ENCODE data around the gene UHRF2.

The UHRF2 gene

DNA sequence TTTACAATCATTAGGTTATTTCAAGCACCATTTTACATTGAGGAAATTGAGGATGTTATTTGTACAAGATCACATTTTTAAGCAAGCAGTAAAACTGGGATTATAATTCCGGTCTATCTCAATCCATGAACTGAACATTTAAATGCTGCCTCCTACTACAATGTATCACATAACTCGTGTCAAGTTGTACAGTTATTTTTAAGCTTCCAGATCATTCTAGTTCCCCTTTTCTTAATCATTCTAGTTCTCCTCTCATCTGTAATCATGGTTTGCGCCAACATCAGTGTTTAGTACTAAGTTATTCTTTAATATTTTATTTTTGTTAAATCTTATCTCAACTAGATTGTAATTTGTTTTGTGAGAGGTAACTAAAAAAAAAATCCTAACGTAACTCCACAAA is 2.4 kb upstream of the UHRF2 start:
- H2AFZ ChIP-seq (ENCODE audit: low read depth, low read length) = no peak overlapping the region
- H3K36me3 ChIP-seq (ENCODE audit: insufficient read depth, low read length) = peaks cover under 1% of the 10 kb centered on the region
- no peaks in the 10 kb centered on the region for H3K9me3 ChIP-seq (ENCODE audit: low read length)
- H3K27me3 ChIP-seq (ENCODE audit: insufficient read depth, low read length) = no peaks in the 10 kb centered on the region
- no peak overlapping the region for H3K4me3 ChIP-seq (ENCODE audit: low read length)
- H3K4me1 ChIP-seq (ENCODE audit: insufficient read depth, low read length) = peaks cover 12% of the 10 kb centered on the region

DNA sequence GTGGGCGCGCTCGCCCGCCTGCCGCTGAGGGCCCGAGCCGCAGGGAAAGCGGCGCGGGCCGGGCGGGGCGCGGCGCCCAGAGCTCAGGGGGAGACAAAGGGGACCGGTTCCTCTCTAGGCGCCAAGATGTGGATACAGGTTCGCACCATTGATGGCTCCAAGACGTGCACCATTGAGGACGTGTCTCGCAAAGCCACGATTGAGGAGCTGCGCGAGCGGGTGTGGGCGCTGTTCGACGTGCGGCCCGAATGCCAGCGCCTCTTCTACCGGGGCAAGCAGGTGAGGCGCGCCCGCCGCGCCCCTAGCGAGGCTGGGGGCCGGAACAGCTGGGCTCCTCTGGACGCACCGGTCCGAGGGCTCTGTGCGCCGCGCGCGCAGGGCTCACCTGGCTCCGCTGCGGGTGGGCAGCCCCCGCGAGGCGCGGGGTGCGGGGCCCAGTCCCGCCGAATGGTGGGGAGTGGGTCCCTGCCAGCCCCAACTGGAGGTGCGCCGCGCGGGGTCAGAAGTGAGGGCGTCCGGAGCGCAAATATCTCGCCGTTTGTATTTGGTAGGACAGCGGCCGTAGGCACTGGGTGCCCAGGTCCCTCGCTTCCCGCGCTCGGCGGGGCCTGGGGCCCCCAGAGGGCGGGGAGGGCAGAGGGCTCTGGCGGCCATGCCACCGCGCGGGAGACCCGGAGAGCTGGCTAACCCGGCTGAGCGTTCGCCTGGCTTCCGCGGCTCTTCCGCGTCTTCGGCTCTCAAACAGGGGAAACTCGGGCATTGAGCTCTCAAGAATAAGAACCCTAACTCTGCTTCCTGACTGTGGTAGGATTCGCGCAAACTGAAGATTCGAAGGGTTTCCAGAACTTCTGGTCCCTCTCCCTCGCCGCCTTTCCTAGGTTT is 607 bp downstream of the UHRF2 start:
- H3K9me3 ChIP-seq (ENCODE audit: low read length) = peaks cover 1% of the 10 kb centered on the region
- H3K27me3 ChIP-seq (ENCODE audit: insufficient read depth, low read length) = no peaks in the 10 kb centered on the region
- H3K4me1 ChIP-seq (ENCODE audit: insufficient read depth, low read length) = peaks cover 12% of the 10 kb centered on the region
- H2AFZ ChIP-seq (ENCODE audit: low read depth, low read length) = peak overlapping the region; percentile 98
- peaks cover 14% of the 10 kb centered on the region for H3K36me3 ChIP-seq (ENCODE audit: insufficient read depth, low read length)
- peak overlapping the region; percentile 88 for H3K4me3 ChIP-seq (ENCODE audit: low read length)

GRCh38 chr9:6414247-6414641 is 1.2 kb downstream of the UHRF2 start:
- H3K4me1 ChIP-seq (ENCODE audit: insufficient read depth, low read length) = peaks cover 12% of the 10 kb centered on the region
- H3K9me3 ChIP-seq (ENCODE audit: low read length) = peaks cover 1% of the 10 kb centered on the region
- H3K27me3 ChIP-seq (ENCODE audit: insufficient read depth, low read length) = no peaks in the 10 kb centered on the region
- H3K36me3 ChIP-seq (ENCODE audit: insufficient read depth, low read length) = peaks cover 14% of the 10 kb centered on the region
- H2AFZ ChIP-seq (ENCODE audit: low read depth, low read length) = peak overlapping the region; percentile 98
- H3K4me3 ChIP-seq (ENCODE audit: low read length) = peak overlapping the region; percentile 88

GRCh38 chr9:6415266-6415665 is 2.3 kb downstream of the UHRF2 start:
- Histone ChIP-seq H3K9me3 (ENCODE audit: low read length) (peaks cover 1% of the 10 kb centered on the region), H3K4me3 (ENCODE audit: low read length) (peak overlapping the region; percentile 88), H3K4me1 (ENCODE audit: insufficient read depth, low read length) (peaks cover 12% of the 10 kb centered on the region), H3K27me3 (ENCODE audit: insufficient read depth, low read length) (no peaks in the 10 kb centered on the region), H3K36me3 (ENCODE audit: insufficient read depth, low read length) (peaks cover 14% of the 10 kb centered on the region), H2AFZ (ENCODE audit: low read depth, low read length) (no peak overlapping the region)

DNA sequence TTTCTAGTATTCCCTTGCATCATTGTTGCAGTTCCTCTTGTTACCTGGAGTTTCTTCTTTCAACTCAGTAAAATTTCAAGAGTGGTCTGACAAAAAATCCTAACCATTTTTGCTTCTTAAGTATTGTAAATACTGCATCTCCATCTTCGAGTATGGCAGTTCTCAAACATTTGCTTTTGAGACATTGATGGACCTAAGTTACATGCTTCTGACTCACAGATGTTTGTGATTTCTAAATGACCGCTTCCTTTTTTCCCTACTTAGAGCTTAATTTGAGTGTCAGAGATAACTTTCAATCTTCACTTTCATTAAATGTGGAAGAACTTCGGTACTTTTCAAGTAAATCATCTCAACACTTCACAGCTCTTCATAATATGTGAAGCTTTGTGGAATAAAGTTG is 4.2 kb downstream of the UHRF2 start:
- Histone ChIP-seq H3K36me3 (ENCODE audit: insufficient read depth, low read length) (peaks cover 26% of the 10 kb centered on the region), H2AFZ (ENCODE audit: low read depth, low read length) (no peak overlapping the region), H3K4me1 (ENCODE audit: insufficient read depth, low read length) (peaks cover 12% of the 10 kb centered on the region), H3K9me3 (ENCODE audit: low read length) (peaks cover 1% of the 10 kb centered on the region), H3K4me3 (ENCODE audit: low read length) (no peak overlapping the region), H3K27me3 (ENCODE audit: insufficient read depth, low read length) (no peaks in the 10 kb centered on the region)

DNA sequence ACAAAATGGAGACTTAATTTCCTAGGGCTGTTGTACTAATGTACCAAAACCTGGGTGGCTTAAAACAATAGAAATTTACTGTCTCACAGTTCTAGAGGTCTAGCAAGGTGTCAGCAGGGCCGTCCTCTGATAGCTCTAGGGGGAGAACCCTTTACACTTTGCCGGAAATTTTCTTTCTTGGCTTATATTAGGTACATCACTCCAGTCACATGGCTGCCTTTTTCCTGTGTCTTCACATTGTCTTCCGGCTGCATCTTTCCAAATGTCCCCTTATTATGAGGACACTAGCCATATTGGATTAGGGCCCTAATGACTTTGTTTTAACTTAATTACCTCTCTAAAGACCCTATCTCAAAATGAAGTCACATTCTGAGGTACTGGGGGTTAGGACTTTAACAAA is 5.8 kb downstream of the UHRF2 start:
- Histone ChIP-seq H3K4me1 (ENCODE audit: insufficient read depth, low read length) (peaks cover 12% of the 10 kb centered on the region), H3K4me3 (ENCODE audit: low read length) (no peak overlapping the region), H3K27me3 (ENCODE audit: insufficient read depth, low read length) (no peaks in the 10 kb centered on the region), H2AFZ (ENCODE audit: low read depth, low read length) (no peak overlapping the region), H3K9me3 (ENCODE audit: low read length) (peaks cover 4% of the 10 kb centered on the region), H3K36me3 (ENCODE audit: insufficient read depth, low read length) (peaks cover 27% of the 10 kb centered on the region)

DNA sequence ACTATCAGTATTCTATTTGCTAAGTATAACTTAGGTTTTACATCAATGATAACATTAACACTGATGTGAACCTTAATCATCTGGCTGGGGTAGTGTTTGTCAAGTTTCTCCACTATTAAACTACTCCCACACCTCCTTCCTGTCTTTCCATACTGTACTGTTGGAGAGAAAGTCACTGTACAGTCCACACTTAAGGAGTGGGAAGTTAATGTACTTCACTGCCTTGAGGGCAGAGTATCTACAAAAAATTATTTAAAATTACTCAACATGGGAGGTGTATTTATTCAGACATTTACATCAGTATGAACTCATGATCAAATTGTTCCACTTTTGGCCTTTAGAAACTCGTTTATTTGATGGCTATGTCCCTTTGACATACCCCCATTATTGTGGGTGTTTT is 11.9 kb downstream of the UHRF2 start:
- Histone ChIP-seq H3K36me3 (ENCODE audit: insufficient read depth, low read length) (peaks cover 42% of the 10 kb centered on the region), H3K27me3 (ENCODE audit: insufficient read depth, low read length) (no peaks in the 10 kb centered on the region), H3K9me3 (ENCODE audit: low read length) (peaks cover 2% of the 10 kb centered on the region)

DNA sequence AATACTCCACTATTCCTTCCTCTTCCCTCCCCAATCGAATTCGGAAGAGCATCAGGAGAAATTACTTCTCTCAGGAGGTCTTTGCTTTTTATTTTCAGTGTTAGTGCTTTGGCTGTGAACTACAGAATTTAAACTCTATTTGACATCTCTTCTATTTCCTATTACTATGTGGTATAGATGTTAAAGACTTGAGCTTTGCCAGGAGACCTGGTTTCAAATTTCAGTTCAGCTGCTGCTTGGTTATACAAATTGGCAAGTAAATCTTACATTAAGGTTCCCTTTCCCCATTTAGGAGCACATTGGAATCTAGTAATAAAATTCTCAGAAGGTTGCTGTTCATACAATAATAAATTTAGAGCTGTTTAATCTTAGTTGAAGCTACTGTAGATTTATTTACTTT is 13.1 kb downstream of the UHRF2 start:
- H3K27me3 ChIP-seq (ENCODE audit: insufficient read depth, low read length) = no peaks in the 10 kb centered on the region
- no peaks in the 10 kb centered on the region for H3K4me1 ChIP-seq (ENCODE audit: insufficient read depth, low read length)
- H2AFZ ChIP-seq (ENCODE audit: low read depth, low read length) = no peak overlapping the region
- H3K4me3 ChIP-seq (ENCODE audit: low read length) = no peak overlapping the region
- H3K9me3 ChIP-seq (ENCODE audit: low read length) = peaks cover 2% of the 10 kb centered on the region
- H3K36me3 ChIP-seq (ENCODE audit: insufficient read depth, low read length) = peaks cover 37% of the 10 kb centered on the region

More for the DNA sequence above, 11.9 kb downstream of the UHRF2 start:
- H3K4me1 ChIP-seq (ENCODE audit: insufficient read depth, low read length) = no peaks in the 10 kb centered on the region
- H2AFZ ChIP-seq (ENCODE audit: low read depth, low read length) = no peak overlapping the region
- no peak overlapping the region for H3K4me3 ChIP-seq (ENCODE audit: low read length)

GRCh38 chr9:6428940-6429889 is 16.2 kb downstream of the UHRF2 start:
- H3K4me3 ChIP-seq (ENCODE audit: low read length) = no peak overlapping the region

GRCh38 chr9:6431038-6431437 is 18.0 kb downstream of the UHRF2 start:
- Histone ChIP-seq H2AFZ (ENCODE audit: low read depth, low read length) (no peak overlapping the region), H3K27me3 (ENCODE audit: insufficient read depth, low read length) (no peaks in the 10 kb centered on the region), H3K9me3 (ENCODE audit: low read length) (no peaks in the 10 kb centered on the region), H3K4me1 (ENCODE audit: insufficient read depth, low read length) (no peaks in the 10 kb centered on the region), H3K36me3 (ENCODE audit: insufficient read depth, low read length) (peaks cover 28% of the 10 kb centered on the region), H3K4me3 (ENCODE audit: low read length) (no peak overlapping the region)

More at GRCh38 chr9:6428940-6429889, 16.2 kb downstream of the UHRF2 start:
- Histone ChIP-seq H3K36me3 (ENCODE audit: insufficient read depth, low read length) (peaks cover 32% of the 10 kb centered on the region), H3K27me3 (ENCODE audit: insufficient read depth, low read length) (no peaks in the 10 kb centered on the region), H3K4me1 (ENCODE audit: insufficient read depth, low read length) (no peaks in the 10 kb centered on the region), H2AFZ (ENCODE audit: low read depth, low read length) (no peak overlapping the region), H3K9me3 (ENCODE audit: low read length) (no peaks in the 10 kb centered on the region)

DNA sequence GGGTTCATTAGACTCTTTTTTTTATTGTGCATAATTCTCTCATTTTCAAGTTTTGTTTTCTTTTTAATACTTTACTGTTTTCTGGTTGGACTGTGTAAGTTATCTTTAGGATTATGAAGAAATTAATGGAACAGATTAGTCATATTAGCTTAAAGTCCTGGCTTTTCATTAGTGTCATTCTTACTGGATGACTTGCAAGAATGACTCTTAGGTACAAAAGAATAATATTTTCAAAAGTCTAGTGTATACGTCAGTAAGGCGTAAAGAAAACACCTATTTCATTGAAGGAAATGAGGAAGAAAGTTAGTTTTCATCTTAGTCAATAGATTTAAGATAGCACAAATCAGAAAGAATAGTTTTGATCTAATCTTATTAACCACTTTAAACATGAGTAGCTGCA is 20.4 kb downstream of the UHRF2 start:
- Histone ChIP-seq H3K4me1 (ENCODE audit: insufficient read depth, low read length) (no peaks in the 10 kb centered on the region), H3K36me3 (ENCODE audit: insufficient read depth, low read length) (peaks cover 28% of the 10 kb centered on the region), H2AFZ (ENCODE audit: low read depth, low read length) (no peak overlapping the region), H3K27me3 (ENCODE audit: insufficient read depth, low read length) (no peaks in the 10 kb centered on the region), H3K4me3 (ENCODE audit: low read length) (no peak overlapping the region), H3K9me3 (ENCODE audit: low read length) (no peaks in the 10 kb centered on the region)

DNA sequence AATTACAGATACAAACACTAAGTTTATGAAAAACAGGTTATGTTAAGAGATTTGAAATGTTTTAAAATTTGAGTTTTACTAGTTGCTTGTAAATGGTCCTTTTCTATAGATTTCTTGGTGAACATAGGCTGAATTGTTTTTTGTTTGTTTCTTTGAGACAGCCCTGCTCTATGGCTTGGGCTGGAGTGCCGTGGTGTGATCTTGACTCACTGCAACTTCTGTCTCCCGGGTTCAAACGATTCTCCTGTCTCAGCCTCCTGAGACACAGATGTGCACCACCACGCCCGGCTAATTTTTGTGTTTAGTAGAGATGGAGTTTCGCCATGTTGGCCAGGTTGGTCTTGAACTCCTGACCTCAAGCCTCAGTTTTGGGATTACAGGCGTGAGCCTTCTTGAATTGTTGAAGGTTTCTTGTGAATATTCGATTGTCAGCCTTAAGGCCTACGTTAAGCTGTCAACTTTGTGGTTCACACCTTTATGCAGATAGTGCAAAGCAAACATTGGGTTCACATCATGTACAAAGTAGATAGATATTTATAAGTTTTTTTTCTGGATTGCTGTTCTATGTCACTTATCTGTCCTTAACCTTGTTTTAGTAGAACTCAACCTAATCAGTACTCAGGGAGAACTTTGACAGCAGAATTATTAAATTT is 26.2 kb downstream of the UHRF2 start:
- no peaks in the 10 kb centered on the region for H3K4me1 ChIP-seq (ENCODE audit: insufficient read depth, low read length)
- no peak overlapping the region for H2AFZ ChIP-seq (ENCODE audit: low read depth, low read length)
- H3K4me3 ChIP-seq (ENCODE audit: low read length) = no peak overlapping the region
- no peaks in the 10 kb centered on the region for H3K27me3 ChIP-seq (ENCODE audit: insufficient read depth, low read length)
- no peaks in the 10 kb centered on the region for H3K9me3 ChIP-seq (ENCODE audit: low read length)
- H3K36me3 ChIP-seq (ENCODE audit: insufficient read depth, low read length) = peaks cover 35% of the 10 kb centered on the region

- Histone ChIP-seq H3K27me3 (ENCODE audit: insufficient read depth, low read length) (no peaks in the 10 kb centered on the region), H3K36me3 (ENCODE audit: insufficient read depth, low read length) (peaks cover 27% of the 10 kb centered on the region), H3K4me1 (ENCODE audit: insufficient read depth, low read length) (no peaks in the 10 kb centered on the region), H2AFZ (ENCODE audit: low read depth, low read length) (no peak overlapping the region), H3K4me3 (ENCODE audit: low read length) (no peak overlapping the region), H3K9me3 (ENCODE audit: low read length) (no peaks in the 10 kb centered on the region)
Measured at GRCh38 chr9:6440405-6440804, 27.4 kb downstream of the UHRF2 start.

Data from neuron (in vitro differentiated cells).